ENCODE data around the gene TTC28. TPM values are rescaled to one million over a fixed set of nuclear protein-coding genes. Genes with fewer than 3 reads are reported as not detected.

The TTC28 gene
- total RNA-seq, 4 donors from 2014 or later, result 10.2 to 23.8 (median 13.4) TPM

DNA sequence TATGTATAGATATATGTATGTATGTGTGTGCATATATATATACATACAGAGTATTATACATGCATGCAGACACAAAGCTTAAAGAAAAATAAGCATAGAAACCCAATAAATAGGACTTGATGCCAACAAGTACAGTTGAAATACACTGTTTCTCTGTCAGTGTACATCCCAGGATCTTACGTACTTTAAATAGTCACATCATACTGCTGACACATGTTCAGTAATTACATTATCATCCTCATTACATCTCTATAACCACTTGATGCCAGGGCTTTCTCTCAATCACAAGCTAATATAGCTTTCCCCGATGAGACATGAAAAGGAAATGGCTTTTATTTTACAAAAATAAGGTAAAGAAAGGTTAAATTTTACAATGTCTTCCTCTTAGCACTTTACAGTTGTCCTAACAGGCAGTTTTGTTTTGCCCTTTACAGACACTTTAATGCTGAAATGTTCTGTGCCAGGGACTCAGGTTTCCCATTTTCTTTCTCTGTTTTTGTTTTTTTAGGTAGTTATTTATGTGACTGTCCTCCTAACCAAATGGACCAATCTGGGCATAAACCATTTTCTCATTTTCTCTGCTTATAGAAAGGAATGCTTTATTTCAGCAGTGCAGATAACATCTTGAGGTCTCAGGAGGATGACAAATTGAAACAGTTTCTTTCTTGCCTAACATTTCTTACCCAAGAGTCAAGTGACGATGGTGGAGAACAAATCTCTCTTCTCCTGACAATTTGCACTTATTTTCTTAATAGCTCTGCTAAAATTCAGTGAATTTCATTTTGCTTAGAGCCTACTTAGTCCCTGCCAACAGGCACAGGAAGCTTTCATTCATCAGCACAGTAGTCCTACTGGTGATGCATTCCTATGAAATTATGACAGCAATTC is 350.2 kb downstream of the TTC28 start:
- H3K4me3 ChIP-seq (ENCODE audit: low read depth, poor library complexity, severe bottlenecking), result no peak overlapping the region
- TF ChIP-seq CTCF (IDR thresholded peaks at IDR 0.05), result no peak
- TF ChIP-seq POLR2A (IDR thresholded peaks at IDR 0.05), result no peak
- DNase-seq (ENCODE audit: low spot score in 2 of 2), result no peak
- intact Hi-C loops (cut with DNase I; ENCODE audit: low total_unique reads), result no loop called here
- 47 to 63% methylated on average over 3 of the region's 3 CpGs for whole genome bisulfite sequencing, 2 donors

GRCh38 chr22:28328756-28329155 is 350.9 kb downstream of the TTC28 start:
- TF ChIP-seq POLR2A (IDR thresholded peaks at IDR 0.05) (no peak), CTCF (IDR thresholded peaks at IDR 0.05) (no peak)
- no peak overlapping the region for H3K4me3 ChIP-seq (ENCODE audit: low read depth, poor library complexity, severe bottlenecking)
- WGBS, 2 donors, result 97 to 98% methylated on average over 1 of the region's 1 CpG
- no peak for DNase-seq (ENCODE audit: low spot score in 2 of 2)
- intact Hi-C loops (cut with DNase I; ENCODE audit: low total_unique reads), result no loop called here

GRCh38 chr22:28316014-28316413 is 363.6 kb downstream of the TTC28 start:
- TF ChIP-seq POLR2A (IDR thresholded peaks at IDR 0.05) (no peak), CTCF (IDR thresholded peaks at IDR 0.05) (no peak)
- no peak overlapping the region for H3K4me3 ChIP-seq (ENCODE audit: low read depth, poor library complexity, severe bottlenecking)
- 70 to 78% methylated on average over 4 of the region's 4 CpGs for WGBS, 2 donors
- intact Hi-C loops (cut with DNase I; ENCODE audit: low total_unique reads), result no loop called here
- no peak for DNase-seq (ENCODE audit: low spot score in 2 of 2)

DNA sequence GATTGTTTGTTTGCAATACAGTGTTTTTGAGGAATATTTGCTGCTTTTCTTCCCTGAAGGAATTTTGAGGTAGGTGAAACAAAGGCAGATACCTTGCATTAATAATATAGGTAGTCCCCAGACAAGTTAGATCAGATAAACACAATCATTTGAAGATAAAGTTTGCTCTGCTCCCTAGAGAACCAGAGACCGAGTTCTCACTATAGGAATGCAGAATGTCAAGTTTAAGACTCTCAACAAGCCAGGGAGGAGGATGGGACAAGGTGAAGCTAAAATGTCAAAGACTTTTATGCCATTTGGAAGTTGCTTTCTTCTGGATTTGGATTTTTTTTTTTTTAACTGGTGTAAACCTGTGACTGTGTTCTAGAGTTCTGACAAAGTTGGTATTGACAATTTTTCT is 364.7 kb downstream of the TTC28 start:
- intact Hi-C loops (cut with DNase I; ENCODE audit: low total_unique reads), result no loop called here
- DNase-seq (ENCODE audit: low spot score in 2 of 2), result no peak
- TF ChIP-seq POLR2A (IDR thresholded peaks at IDR 0.05) (no peak), CTCF (IDR thresholded peaks at IDR 0.05) (no peak)
- 76 to 81% methylated on average over 1 of the region's 1 CpG for WGBS, 2 donors
- H3K4me3 ChIP-seq (ENCODE audit: low read depth, poor library complexity, severe bottlenecking), result no peak overlapping the region

DNA sequence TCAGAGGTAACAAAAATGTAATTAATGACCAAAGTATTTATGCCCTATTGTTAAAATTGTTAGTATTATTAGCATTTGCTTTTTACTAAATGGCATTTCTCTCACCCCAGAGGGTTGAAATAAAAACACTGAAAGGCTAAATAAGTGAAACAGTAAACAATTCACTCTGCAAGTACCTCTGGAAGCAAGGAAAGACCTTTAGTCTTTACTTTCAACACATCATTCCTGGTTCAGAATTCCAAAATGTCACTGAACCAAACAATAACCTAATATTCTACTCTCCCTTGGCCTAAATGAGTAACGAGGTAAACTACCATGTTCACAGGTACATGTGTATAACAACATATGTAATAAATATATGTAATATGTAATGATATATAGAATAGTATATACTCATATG is 369.3 kb downstream of the TTC28 start:
- 86 to 90% methylated on average over 1 of the region's 1 CpG for WGBS, 2 donors
- no peak for TF ChIP-seq CTCF (IDR thresholded peaks at IDR 0.05)
- no peak for TF ChIP-seq POLR2A (IDR thresholded peaks at IDR 0.05)
- intact Hi-C loops (cut with DNase I; ENCODE audit: low total_unique reads), result no loop called here
- H3K4me3 ChIP-seq (ENCODE audit: low read depth, poor library complexity, severe bottlenecking), result no peak overlapping the region
- no peak for DNase-seq (ENCODE audit: low spot score in 2 of 2)

Measured in lower leg skin (tissue), 4 donors.